Activated effector memory CD4-positive, alpha-beta T cell treated with anti-CD3 and anti-CD28 coated beads, Interleukin-2, amount 50 U/mL, for 16 hours (primary cell): ENCODE results near the gene ALDH16A1.

ENCODE experiments used
- DNase-seq: peaks from one replicate; pipeline ENCODE4 v3.0.0-alpha.2; 2020

The ALDH16A1 gene

DNA sequence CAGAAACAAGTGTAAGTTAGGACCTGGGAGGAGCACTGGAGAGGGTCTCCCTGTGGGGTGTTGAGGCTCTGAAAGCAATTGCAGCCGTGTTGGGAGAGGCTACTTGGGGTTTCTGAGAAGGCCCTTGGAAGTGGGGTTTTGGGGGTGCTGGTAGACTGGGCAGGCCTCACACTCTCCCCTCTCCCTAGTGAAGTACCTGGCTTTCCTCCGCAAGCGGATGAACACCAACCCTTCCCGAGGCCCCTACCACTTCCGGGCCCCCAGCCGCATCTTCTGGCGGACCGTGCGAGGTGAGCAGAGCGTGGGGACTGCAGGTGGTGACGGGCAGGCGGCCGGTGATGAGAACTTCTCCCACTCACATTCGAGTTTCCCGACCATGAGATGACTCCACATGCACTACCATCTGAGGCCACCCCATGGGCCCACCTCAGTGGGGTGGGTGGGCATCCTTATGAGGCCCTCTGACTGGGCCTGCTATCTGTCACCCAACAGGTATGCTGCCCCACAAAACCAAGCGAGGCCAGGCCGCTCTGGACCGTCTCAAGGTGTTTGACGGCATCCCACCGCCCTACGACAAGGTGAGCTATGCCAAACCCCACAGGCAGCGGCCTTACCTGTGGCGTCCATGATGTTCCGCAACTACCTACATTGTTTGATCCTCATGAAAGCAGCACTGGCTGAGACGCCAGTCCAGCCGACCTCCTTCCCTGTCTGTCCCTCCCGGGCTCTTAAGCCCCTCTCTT is 37.4 kb downstream of the ALDH16A1 start:
- DNase-seq = no peak

DNA sequence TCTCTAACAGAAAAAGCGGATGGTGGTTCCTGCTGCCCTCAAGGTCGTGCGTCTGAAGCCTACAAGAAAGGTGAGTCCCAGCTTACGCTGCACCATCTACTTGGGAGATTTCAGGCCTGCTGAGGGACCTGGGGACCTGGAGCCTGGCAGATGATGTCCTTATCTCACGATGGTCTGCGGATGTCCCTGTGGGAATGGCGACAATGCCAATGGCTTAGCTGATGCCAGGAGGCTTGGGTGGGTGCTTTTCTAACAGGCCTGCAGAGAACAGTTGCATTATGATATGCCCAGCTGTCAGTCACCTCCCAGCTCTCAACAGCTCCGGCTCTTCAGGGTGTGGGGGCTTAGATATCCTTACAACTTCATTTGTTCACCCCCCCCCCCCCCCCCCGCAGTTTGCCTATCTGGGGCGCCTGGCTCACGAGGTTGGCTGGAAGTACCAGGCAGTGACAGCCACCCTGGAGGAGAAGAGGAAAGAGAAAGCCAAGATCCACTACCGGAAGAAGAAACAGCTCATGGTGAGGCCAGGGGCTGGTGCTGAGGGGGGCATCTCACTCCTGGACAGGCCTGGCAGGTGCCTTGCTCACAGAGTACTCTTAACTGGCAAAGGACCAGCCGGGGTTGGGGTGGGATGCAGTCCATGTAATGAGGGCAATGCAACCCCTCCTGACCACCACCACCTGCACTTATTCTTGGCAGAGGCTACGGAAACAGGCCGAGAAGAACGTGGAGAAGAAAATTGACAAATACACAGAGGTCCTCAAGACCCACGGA is 38.2 kb downstream of the ALDH16A1 start:
- no peak for DNase-seq

DNA sequence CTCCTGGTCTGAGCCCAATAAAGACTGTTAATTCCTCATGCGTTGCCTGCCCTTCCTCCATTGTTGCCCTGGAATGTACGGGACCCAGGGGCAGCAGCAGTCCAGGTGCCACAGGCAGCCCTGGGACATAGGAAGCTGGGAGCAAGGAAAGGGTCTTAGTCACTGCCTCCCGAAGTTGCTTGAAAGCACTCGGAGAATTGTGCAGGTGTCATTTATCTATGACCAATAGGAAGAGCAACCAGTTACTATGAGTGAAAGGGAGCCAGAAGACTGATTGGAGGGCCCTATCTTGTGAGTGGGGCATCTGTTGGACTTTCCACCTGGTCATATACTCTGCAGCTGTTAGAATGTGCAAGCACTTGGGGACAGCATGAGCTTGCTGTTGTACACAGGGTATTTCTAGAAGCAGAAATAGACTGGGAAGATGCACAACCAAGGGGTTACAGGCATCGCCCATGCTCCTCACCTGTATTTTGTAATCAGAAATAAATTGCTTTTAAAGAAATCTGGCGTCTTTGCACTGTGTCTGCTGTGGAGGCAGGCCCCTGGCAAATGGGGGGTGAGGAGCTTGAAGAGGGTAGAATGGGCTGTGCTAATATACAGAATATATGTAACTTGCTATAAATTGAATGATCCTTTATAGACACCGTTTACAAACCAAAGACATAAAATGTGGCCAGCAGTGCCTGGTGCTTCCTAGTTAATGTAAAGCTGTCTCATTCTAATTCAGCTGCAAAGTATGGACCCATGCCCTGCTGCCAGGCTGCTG is 39.0 kb downstream of the ALDH16A1 start:
- no peak for DNase-seq

DNA sequence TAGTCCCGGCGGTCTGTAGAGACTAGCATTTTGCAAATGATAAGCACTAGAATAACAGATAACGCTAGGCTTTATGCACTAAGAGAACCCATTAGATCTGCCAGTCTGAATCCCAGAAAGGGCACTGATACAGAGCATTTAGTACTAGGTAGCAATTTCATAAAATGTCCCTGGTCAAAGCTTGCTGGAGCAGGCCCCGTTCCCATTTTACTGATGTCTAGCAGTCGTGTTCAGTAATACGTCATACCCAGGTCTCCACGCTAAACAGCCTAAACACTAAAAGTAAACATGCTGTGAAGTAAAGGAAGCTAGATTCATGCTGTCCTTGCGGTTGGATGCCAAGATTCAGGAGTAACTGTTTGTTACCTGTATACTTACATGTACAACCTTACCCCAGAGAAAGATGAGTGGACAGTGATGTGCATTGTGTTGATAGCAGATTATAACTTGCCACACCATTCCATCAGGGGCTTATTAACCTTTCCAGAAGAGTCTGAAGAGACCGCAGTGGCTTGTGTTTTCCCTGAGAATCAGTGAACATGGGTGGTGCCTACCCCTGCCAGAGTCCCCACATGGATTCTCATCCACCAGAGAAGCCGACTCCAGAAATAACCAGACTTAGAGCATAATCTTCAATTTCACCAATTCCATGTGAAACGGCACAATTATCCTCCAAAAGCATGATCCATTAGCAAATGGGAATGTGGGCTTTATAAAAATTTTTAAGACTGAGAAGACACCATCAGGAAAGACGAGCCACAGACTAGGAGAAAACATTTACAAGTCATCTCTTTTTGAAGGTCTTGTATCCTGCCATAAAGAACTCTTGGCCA is 39.8 kb downstream of the ALDH16A1 start:
- DNase-seq = no peak

DNA sequence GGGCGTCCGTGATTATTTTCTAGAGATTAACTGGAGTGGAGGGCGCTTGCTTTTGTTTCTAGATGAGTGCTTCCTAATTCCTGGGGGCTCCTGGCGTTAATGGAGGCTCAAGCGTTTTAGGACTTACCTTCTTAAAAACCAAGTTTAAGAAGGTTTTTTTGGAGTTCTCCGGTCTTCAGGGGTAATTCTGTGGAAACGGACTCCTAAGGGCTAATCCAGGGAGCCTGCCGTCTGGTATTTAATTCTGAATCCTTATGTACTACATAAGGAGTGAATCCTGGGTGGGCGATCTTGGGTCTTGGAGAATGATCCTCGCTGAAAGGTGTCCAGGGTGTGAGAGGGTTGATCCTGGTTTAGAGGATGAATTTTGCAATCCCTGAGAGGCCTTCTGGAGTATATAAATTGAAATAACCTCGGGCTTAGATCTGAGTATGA is 43.6 kb downstream of the ALDH16A1 start:
- no peak for DNase-seq

DNA sequence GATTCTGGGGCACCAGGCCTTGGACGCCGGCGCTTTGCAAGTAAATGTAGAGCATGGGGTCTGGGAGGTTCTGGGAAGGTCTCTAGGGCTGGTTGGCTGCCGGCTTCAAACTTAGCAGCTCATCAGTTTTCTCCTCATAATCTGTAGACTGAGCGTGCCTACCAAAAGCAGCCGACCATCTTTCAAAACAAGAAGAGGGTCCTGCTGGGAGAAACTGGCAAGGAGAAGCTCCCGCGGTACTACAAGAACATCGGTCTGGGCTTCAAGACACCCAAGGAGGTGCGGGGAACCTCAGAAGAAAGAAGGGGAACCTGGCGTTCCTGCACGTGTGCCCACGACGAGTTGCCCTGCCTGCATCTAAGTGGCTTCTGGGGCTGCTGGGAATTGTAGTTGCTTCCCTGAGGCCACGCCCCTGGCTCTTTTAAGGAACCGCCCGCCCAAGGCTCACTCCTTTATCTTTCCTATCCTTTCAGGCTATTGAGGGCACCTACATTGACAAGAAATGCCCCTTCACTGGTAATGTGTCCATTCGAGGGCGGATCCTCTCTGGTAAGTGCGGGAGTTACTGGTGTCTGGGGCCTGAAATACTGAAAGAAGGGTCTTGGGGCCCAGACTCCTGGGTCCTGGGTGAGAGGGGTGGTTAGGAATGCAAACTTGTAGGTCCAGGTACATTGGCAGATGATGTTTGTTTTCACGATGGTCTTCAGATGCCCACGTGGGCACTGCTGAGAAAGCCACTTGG is 44.2 kb downstream of the ALDH16A1 start:
- peak; percentile 92 for DNase-seq

DNA sequence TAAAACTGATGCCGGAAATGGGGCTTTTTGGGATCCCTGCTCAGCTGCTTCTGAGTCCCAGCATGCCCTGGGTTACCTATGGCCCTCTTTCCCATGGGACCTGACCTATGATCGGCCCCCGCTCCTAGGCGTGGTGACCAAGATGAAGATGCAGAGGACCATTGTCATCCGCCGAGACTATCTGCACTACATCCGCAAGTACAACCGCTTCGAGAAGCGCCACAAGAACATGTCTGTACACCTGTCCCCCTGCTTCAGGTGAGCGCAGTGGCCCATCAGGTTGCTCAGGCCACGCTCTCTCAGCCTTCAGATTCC is 44.7 kb downstream of the ALDH16A1 start:
- DNase-seq = no peak

DNA sequence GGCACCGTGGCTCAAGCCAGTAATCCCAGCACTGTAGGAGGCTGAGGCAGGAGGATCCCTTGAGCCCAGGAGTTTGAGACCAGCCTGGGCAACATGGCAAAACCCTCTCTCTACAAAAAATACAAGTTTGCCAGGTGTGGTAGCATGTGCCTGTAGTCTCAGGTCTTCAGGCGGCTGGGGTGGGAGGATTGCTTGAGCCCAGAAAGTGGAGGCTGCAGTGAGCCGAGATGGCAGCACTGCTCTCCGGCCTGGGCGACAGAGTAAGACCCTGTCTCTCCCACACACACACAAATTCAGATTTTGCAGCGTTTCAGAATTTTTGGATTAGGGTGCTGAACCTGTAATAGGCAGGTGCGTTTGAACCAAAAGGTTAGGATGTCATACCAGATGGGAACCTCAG is 45.5 kb downstream of the ALDH16A1 start:
- DNase-seq = no peak

DNA sequence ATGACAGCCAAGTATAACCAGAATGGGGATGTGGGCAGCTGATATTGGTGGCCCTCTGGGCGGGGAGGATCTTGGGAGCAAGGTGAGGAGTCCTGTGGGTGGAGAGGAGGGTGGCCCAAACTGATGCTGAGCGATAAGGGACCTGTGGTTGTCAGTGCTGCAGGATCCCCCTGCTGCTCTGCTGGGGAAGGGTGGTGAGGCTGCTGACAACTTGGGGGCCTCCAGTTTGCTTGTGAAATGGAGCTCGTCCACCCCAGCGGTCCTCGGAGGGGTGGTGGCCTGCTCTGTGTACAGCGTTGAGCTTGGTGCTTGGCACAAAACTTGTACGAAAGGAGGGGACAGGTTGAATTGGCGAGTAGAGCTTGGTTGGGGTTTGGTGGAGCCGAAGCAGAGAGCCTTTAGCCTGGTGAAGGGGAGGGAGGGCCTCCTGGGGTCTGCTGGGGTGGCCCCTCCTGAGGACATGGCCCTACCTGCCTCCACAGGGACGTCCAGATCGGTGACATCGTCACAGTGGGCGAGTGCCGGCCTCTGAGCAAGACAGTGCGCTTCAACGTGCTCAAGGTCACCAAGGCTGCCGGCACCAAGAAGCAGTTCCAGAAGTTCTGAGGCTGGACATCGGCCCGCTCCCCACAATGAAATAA is 46.1 kb downstream of the ALDH16A1 start:
- peak; percentile 74 for DNase-seq

DNA sequence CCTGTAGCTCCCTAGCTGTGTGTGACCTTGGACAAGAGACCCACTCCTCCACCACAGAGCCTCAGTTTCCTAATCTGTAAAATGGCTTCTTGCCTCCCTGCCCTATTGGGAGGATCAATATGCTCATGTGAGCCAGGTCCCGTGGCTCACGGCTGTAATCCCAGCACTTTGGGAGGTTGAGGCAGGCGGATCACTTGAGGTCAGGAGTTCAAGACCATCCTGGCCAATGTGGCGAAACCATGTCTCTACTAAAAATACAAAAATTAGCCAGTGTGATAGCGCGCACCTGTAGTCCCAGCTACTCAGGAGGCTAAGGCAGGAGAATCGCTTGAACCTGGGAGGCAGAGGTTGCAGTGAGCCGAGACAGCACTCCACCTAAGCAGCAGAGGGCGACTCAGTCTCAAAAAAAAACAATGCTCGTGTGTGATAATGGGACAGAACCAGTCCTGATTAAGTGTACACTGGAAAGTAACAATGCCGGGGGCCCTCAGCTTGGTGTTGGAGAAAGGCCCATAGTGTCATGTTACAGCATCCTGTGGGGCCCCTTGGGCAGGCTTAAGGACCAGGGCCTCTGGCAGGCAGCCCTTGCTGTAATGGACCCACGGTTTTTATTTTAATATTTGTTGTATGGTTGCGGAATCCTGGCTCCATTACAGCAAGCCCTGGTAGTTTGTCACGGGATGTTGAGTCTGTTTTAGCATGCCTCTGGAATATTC is 50.0 kb downstream of the ALDH16A1 start:
- DNase-seq = peak; percentile 79

DNA sequence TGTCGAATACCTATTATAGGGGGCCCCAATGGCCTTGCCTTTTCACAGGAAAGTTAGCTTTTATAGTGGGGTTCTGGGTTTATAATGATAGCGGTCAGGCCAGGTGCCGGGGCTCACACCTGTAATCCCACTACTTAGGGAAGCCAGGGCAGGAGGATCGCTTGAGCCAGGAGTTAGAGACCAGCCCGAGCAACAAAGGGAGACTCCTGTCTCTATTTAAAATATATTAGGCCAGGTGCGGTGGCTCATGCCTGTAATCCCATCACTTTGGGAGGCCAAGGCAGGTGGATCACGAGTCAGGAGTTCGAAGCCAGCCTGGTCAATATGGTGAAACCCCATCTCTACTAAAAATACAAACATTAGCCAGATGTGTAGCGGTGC is 50.5 kb downstream of the ALDH16A1 start:
- no peak for DNase-seq

DNA sequence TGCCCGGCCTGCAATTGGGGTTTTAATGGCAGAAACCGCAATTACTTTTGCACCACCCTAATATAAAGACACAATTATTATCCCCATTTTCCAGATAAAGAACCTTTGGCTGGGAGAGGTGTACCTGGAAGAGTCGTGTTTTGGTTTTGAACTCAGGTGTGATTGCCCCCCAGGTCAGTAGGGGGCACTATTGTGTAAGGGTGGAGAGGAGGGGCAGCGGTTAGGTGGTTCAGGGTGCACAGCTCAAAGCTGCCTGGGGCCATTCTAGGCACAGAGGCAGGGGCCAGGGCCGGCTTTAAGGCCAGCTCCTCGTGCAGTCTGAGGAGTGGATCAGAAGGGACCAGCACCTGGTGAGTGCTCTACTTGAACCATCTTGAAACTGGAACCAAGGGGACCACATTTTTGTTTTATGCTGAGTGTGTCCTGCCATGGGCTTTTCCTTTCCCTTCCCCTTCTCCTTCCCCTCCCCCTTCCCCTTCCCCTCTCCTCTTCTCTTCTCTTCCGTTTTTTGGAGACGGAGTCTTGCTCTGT is 53.6 kb downstream of the ALDH16A1 start:
- DNase-seq = peak; percentile 91

DNA sequence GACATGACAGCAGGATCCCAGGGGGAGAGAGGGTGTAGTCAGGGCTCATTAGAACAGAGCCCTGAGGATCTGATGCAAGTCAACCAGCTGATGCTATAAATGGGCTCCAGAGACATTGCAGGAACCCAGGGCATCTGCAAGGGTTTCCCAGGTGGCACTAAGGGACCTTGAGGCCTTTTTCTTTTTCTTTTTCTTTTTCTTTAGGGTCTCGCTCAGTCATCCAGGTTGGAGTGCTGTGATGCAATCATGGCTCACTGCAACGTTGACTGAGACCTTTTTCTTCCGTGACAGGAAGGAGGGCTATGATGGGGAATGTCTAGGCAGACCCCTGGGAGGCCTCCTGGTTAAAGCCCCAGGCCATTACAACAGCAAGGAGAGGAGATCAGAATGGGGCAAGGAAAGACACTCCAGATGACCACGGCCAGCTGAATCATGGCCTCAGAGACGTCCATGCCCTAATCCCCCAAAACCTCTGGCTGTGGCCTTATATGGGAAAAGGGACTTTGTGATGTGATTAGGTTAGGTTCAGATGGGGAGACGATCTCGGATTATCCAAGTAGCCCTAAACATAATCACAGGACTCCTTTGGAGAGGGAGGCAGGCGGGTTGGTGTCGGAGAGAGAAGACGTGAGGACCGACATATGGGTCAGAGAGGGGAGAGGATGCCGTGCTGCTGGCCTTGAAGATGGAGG is 54.9 kb downstream of the ALDH16A1 start:
- DNase-seq = no peak

DNA sequence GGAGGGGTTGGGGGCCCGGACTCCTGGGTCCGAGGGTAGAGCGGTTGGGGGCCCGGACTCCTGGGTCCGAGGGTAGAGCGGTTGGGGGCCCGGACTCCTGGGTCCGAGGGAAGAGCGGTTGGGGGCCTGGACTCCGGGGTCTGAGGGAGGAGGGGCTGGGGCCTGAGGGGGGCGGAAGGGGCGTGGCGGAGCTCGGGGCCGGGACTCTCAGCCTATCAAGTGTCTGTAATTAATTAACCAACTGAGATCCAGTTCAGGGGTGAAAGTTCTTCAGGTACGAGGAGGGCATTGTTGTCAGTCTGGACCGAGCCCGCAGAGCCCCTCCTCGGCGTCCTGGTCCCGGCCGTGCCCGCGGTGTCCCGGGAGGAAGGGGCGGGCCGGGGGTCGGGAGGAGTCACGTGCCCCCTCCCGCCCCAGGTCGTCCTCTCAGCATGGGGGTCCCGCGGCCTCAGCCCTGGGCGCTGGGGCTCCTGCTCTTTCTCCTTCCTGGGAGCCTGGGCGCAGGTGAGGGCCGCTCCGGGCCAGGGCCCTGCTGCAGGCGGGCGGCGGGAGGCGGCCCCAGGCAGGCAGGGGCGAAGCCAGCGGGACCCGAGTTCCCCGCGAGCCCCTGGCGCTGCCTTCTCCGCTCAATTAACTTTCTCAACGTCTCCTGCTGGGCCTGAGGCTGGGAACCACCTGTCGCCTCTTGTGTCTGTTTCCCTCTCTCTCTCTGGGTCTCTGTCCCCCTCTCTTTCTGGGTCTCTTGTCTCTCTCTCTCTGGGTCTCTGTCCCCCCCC is 60.1 kb downstream of the ALDH16A1 start:
- no peak for DNase-seq

DNA sequence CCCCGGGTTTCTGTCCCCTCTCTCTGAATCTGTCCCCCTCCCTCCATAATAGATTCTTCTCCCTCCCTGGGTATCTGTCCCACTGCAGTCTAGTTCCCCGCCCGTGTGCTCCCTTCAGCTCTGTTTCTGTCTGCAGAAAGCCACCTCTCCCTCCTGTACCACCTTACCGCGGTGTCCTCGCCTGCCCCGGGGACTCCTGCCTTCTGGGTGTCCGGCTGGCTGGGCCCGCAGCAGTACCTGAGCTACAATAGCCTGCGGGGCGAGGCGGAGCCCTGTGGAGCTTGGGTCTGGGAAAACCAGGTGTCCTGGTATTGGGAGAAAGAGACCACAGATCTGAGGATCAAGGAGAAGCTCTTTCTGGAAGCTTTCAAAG is 60.7 kb downstream of the ALDH16A1 start:
- DNase-seq = no peak

DNA sequence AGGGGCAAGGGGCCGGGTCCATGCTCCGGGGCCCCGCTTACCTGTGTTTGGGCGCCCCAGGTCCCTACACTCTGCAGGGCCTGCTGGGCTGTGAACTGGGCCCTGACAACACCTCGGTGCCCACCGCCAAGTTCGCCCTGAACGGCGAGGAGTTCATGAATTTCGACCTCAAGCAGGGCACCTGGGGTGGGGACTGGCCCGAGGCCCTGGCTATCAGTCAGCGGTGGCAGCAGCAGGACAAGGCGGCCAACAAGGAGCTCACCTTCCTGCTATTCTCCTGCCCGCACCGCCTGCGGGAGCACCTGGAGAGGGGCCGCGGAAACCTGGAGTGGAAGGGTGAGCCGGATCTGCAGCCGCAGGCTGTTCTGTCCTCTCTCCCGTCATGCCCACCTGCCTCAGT is 61.1 kb downstream of the ALDH16A1 start:
- DNase-seq = no peak

DNA sequence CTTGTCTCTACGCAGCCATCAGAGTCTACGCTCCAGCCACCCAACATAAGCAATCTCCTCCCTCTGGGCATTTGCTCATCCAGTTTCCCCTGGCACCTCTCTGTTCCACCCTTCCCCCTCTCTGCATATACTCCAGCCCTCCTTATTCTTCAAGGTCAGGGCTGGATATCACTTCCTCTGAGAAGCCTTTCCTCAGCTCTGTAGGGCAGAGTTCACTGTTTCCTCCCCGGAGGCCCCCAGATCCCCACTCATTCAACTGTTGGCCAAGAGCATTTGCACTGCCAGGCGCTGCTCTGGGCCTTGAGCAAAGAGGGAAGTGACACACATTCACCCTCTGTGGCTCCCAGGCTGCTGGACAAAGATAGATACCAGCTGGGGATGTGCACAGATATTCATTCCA is 62.7 kb downstream of the ALDH16A1 start:
- no peak for DNase-seq

DNA sequence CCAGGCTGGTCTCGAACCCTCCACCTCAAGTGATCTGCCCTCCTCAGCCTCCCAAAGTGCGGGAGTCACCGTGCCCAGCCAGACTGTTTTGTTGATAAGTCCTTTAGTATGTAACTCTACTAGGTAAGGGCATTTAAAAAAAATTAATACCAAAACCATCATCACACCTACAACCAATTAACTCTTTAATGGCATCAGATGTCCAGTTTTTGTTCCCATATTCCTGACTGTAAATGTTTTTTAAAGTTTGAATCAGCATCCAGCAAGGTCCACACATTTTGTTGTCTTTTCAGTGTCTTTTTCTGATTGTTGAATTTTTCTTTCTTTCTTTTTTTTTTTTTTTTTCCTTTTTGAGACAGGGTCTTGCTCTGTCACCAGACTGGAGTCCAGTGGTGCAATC is 65.0 kb downstream of the ALDH16A1 start:
- no peak for DNase-seq
